OCI-LY3 (cell line): ENCODE results near the gene THOP1.

Source experiments
- CTCF ChIP-seq: fragments of 200-600, 300-600 bp; sonication (generic); IDR thresholded peaks from 2 replicates; pipeline ENCODE4 v1.5.1; 2014; ENCODE audit warnings: antibody characterized with exemption, low read length, low read depth
- EZH2phosphoT487 ChIP-seq: fragments of 200-600 bp; shearing (Covaris generic); IDR thresholded peaks from 2 replicates; pipeline ENCODE4 v1.6.1; 2018; ENCODE audit warnings: antibody characterized with exemption, mixed run types, low read depth

DNA sequence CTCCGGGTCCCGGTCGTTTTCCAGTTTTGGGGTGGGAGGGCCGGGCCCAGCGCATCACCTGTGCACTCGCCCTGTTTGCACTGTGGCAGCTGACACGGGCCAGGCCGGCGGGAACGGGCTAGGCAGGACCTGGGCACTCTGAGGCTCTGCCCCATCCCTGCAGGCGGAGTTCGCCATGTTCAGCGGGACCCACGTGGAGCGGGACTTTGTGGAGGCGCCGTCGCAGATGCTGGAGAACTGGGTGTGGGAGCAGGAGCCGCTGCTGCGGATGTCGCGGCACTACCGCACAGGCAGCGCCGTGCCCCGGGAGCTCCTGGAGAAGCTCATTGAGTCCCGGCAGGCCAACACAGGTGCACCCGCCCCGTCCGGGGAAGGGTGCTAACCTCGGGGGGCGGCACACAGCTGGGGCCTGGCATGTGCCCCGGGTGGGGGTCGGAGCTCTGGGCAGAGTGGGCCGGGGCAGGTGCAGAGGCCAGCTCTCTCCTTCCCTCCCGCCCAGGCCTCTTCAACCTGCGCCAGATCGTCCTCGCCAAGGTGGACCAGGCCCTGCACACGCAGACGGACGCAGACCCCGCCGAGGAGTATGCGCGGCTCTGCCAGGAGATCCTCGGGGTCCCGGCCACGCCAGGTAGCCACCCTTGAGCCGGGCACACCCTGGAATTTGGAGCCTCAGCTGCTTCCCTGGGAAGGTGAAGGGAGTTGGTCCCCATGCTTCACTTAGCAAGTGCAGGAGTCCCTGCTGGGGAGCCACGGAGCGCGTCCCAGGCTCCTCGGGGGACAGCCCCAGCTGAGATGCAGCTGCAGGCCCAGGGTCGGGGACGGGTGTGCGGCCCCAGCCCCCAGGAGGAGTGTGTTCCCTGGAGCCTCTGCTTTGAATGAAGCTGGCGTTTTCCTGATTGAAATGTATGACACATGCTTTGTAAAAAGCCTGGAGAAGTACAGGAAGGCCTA, 25.1 kb downstream of the THOP1 start:
- TF ChIP-seq CTCF (no peak), EZH2phosphoT487 (no peak)
